ENCODE results near the gene HECTD4.

DNA sequence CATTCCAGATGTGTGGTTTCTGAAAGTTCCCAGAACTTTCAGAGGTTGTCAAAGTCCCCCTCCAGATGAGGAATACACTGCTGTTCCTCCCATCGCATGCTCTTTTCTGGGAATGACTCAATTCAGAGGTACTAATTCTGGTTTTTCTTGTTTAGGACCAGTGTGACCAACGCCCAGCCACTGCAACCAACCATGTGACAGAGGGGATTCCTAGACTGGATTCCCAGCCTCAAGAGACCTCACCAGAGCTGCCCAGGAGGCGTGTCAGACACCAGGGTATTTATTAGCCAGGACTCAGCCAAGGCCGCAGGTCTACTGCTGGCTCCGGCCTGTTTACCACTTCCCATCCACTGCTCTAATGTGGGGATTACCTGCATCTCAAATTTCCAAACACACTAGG, 232.6 kb downstream of the HECTD4 start:
- TF ChIP-seq CTCF (IDR thresholded peaks at IDR 0.05) = no peak
- no peak for TF ChIP-seq SIN3A (IDR thresholded peaks at IDR 0.05; ENCODE audit: borderline replicate concordance, insufficient read depth, low read depth, low read length)

Data from Panc1 (cell line).